Keratinocyte (primary cell): ENCODE measurements around the gene ACSL3.
A peak's percentile ranks its signal among the peaks of the same experiment; 100 is the strongest.

Source experiments
- CTCF ChIP-seq, 3 experiments: IDR thresholded peaks in 1 of 3; conservative IDR thresholded peaks in 1 of 3; optimal IDR thresholded peaks in 1 of 3; 2 replicates in 2 of 3; 3 replicates in 1 of 3; pipeline versions ENCODE3 to v1.5.1; 2011; ENCODE audit warnings: low read length in 3 of 3, mild to moderate bottlenecking in 3 of 3, moderate library complexity in 2 of 3, control low read depth in 1 of 3, inconsistent platforms in 1 of 3; ENCODE audit not compliant: insufficient read depth in 2 of 3; ENCODE audit errors: extremely low read depth in 1 of 3
- EZH2 ChIP-seq: IDR thresholded peaks from one replicate; pipeline ENCODE4 v1.6.1; 2012; ENCODE audit warnings: inconsistent platforms, mild to moderate bottlenecking, low read length, moderate library complexity

- peak in 1 of 3 experiments; percentile 22 for TF ChIP-seq CTCF (optimal IDR thresholded peaks at IDR 0.05 in 1 of 3, IDR thresholded peaks at IDR 0.05 in 1 of 3, conservative IDR thresholded peaks at IDR 0.05 in 1 of 3; ENCODE audit: extremely low read depth in 1 of 3, insufficient read depth in 2 of 3, low read length in 3 of 3)
- no peak for TF ChIP-seq EZH2
These were observed 1.5 kb downstream of the ACSL3 start for GRCh38 chr2:222862106-222862908.
